BLaER1 treated with 17β-estradiol and CSF1 and Interleukin-3, amounts not matched to agents 10 nM and 100 nM (cell line): ENCODE results near the gene FXYD2.
"Not testable (repeated sequence)": the region's sequence is repeated elsewhere in the genome, so short reads cannot be mapped to it uniquely, and the experiment has no call there.

Experiments
- H3K27ac ChIP-seq, 11 experiments: shearing (Covaris generic); formaldehyde crosslinking; 2 replicates each; pipeline ENCODE4 v1.8.1; 2022
- H3K27me3 ChIP-seq, 11 experiments: shearing (Covaris generic); formaldehyde crosslinking; 2 replicates each; pipeline ENCODE4 v1.8.1; 2022
- H3K36me3 ChIP-seq, 11 experiments: shearing (Covaris generic); formaldehyde crosslinking; 2 replicates each; pipeline ENCODE4 v1.8.1; 2022
- H3K4me1 ChIP-seq, 10 experiments: shearing (Covaris generic); formaldehyde crosslinking; 2 replicates each; pipeline ENCODE4 v1.8.1; 2022
- H3K4me2 ChIP-seq, 11 experiments: shearing (Covaris generic); formaldehyde crosslinking; 2 replicates each; pipeline ENCODE4 v1.8.1; 2022
- H3K4me3 ChIP-seq, 10 experiments: shearing (Covaris generic); formaldehyde crosslinking; 2 replicates each; pipeline ENCODE4 v1.8.1; 2022
- H3K9ac ChIP-seq, 11 experiments: shearing (Covaris generic); formaldehyde crosslinking; 2 replicates each; pipeline ENCODE4 v1.8.1; 2022
- H3K9me3 ChIP-seq, 11 experiments: shearing (Covaris generic); formaldehyde crosslinking; replicated peaks in 1 of 11; 2 replicates each; pipeline ENCODE4 v1.8.1; 2022
- H4K20me1 ChIP-seq, 11 experiments: shearing (Covaris generic); formaldehyde crosslinking; 2 replicates each; pipeline ENCODE4 v1.8.1; 2022
- Cebpa-rat ChIP-seq, 11 experiments: shearing (Covaris generic); IDR thresholded peaks; 2 replicates each; pipeline ENCODE4 v1.8.1; 2022

The FXYD2 gene

DNA sequence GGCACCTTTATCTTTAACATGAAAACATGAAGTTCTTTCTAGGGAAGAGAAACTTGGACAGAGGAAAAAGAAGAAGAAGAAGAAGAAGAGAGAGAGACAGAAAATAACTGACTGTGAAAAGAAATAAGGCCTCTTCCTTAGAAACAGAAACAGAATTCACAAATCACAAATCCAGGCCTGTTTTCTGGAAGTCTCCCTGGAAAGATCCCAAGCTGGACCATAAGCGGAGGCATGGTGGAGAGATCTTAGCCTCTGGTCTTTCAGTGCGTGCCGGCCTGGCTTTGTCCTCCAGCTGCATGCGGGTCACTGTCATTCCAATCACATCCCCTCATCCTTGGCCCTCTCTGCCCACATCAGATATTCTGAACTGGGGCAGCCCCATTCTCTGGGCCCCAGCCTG is 45.1 kb upstream of the FXYD2 start:
- H3K4me3 ChIP-seq: no peak overlapping the region
- no peak for TF ChIP-seq Cebpa-rat (IDR thresholded peaks at IDR 0.05)
- H3K4me2 ChIP-seq: peak overlapping the region in 4 of 11 experiments; percentile 9 to 29 (median 19); a peak in 5 of 22 replicates
- no peak overlapping the region for H3K27ac ChIP-seq
- peaks cover 13 to 28% (median 20%) of the 10 kb centered on the region in 11 experiments for H3K27me3 ChIP-seq
- 0 out of 22 replicates have a peak, but pooled peaks cover 0 to 4% (median 0%) of the 10 kb centered on the region in 11 experiments for H3K9me3 ChIP-seq
- peaks cover 0 to 18% (median 0%) of the 10 kb centered on the region in 11 experiments; a peak in 1 of 22 replicates for H4K20me1 ChIP-seq
- H3K9ac ChIP-seq: no peak overlapping the region
- no peaks in the 10 kb centered on the region for H3K36me3 ChIP-seq
- peaks cover 21 to 36% (median 25%) of the 10 kb centered on the region in 10 experiments; a peak in 19 of 20 replicates for H3K4me1 ChIP-seq

DNA sequence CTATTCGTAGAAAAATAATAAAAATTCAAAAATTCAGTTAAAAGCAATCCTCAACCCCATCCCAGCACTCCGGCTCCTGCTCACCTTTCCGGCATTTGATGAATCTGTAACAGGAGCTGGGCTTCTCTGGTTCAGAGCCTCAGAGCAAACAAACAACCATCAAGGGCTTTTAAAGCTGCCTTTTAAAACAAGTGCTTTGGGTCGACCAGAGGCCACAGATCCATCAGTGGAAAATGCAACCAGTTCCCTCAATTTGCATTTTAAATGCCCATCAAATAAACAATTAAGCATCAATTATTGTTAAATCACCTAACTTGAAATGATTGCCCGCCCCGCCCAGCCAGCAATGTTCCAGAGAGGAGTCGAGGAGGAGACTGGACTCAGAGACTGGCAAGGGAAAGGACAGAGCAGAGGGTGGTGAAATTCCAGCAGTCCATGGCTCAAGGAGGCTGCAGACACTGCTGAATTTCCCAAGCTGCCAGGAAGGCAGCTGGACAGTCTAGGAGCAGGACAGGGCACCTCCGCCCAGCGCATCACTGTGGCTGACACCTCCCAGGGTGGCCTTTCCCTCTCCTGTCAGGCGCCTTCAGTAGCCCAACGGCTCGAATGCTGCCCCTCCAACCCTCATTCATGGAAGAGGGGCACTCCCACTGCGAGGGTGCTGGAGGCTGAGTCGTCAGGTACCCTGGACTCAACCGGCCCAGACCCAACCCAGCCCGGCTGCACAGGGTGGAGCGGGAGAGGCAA is 44.4 kb upstream of the FXYD2 start:
- H3K36me3 ChIP-seq: no peaks in the 10 kb centered on the region
- H3K27me3 ChIP-seq: peaks cover 7 to 22% (median 14%) of the 10 kb centered on the region in 11 experiments
- 0 out of 22 replicates have a peak, but pooled peaks cover 0 to 13% (median 0%) of the 10 kb centered on the region in 11 experiments for H4K20me1 ChIP-seq
- peak overlapping the region in 1 of 11 experiments; percentile 22; a peak in 1 of 22 replicates for H3K4me2 ChIP-seq
- no peak overlapping the region for H3K4me3 ChIP-seq
- no peak overlapping the region for H3K9ac ChIP-seq
- peaks cover 16 to 29% (median 19%) of the 10 kb centered on the region in 10 experiments for H3K4me1 ChIP-seq
- H3K9me3 ChIP-seq: 0 out of 22 replicates have a peak, but pooled peaks cover 0 to 4% (median 0%) of the 10 kb centered on the region in 11 experiments
- H3K27ac ChIP-seq: no peak overlapping the region
- no peak for TF ChIP-seq Cebpa-rat (IDR thresholded peaks at IDR 0.05)

DNA sequence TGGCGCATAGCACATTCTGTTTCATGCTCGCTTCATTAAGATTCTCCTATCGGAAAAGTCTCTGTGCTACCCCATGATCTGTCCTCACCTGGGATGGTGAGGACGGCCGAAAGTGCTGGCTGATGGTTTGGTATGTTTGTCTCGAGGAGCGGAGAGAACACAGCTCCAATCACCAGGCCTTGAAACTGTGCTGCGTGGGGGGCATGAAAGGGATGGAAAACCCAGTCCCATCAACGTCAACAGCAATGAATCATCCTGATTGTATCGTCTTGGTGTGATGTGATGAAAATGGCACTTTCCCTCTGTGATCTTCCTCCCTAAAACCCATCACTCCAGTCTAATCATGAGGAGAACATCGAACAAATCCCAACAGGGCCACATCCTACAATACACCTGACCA is 43.5 kb upstream of the FXYD2 start:
- Histone ChIP-seq H3K9me3 (0 out of 22 replicates have a peak, but pooled peaks cover 0 to 4% (median 0%) of the 10 kb centered on the region in 11 experiments), H3K9ac (no peak overlapping the region), H3K36me3 (no peaks in the 10 kb centered on the region), H3K4me3 (no peak overlapping the region), H3K4me1 (peaks cover 13 to 20% (median 16%) of the 10 kb centered on the region in 10 experiments; a peak in 19 of 20 replicates), H3K4me2 (no peak overlapping the region), H3K27ac (no peak overlapping the region), H4K20me1 (0 out of 22 replicates have a peak, but pooled peaks cover 0 to 7% (median 0%) of the 10 kb centered on the region in 11 experiments), H3K27me3 (peaks cover 0 to 13% (median 6%) of the 10 kb centered on the region in 11 experiments; a peak in 11 of 22 replicates)
- no peak for TF ChIP-seq Cebpa-rat (IDR thresholded peaks at IDR 0.05)

DNA sequence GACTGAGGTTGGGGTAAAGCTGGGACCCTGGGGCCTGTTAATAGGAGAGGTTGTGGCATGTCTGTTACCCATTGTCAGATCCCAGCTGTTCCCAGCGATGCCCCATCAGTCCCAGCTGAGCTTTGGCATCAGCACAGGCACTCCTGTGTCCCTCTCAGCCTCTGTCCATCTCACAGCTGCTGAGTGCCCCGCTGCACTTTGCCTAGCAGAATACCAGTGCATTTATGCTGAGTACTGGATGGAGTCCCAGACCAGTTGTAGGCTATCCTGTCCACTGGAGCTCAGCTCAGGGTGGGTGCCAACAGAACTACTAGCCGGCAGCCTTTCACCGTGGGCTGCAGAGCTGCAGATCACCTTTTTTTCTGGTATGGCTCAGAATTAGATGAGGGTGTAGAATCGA is 42.0 kb upstream of the FXYD2 start:
- no peak overlapping the region for H3K9ac ChIP-seq
- no peaks in the 10 kb centered on the region; a peak in 1 of 22 replicates for H3K27me3 ChIP-seq

DNA sequence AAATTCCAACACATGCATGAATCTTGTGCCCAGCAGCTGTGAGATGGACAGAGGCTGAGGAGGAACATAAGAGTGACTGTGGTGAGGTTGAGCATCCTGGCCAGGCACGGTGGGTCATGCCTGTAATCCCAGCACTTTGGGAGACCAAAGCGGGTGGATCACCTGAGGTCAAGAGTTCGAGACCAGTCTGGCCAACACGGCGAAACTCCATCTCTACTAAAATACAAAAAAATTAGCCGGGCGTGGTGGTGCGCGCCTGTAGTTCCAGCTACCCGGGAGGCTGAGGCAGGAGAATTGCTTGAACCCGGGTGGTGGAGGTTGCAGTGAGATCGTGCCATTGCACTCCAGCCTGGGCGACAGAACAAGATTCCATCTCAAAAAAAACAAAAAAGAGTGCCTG is 41.0 kb upstream of the FXYD2 start:
- H3K4me1 ChIP-seq: peaks cover 24 to 33% (median 27%) of the 10 kb centered on the region in 10 experiments; a peak in 19 of 20 replicates
- not testable (repeated sequence) for H3K36me3 ChIP-seq, H4K20me1 ChIP-seq, H3K9ac ChIP-seq, H3K27ac ChIP-seq, H3K4me3 ChIP-seq, H3K27me3 ChIP-seq, H3K4me2 ChIP-seq, H3K9me3 ChIP-seq

More for the DNA sequence above, 42.0 kb upstream of the FXYD2 start:
- Histone ChIP-seq H3K4me2 (no peak overlapping the region), H3K9me3 (0 out of 22 replicates have a peak, but pooled peaks cover 0 to 4% (median 0%) of the 10 kb centered on the region in 11 experiments), H4K20me1 (no peaks in the 10 kb centered on the region), H3K27ac (no peak overlapping the region), H3K4me1 (peaks cover 19 to 27% (median 22%) of the 10 kb centered on the region in 10 experiments; a peak in 19 of 20 replicates), H3K36me3 (no peaks in the 10 kb centered on the region), H3K4me3 (no peak overlapping the region)
- TF ChIP-seq Cebpa-rat (IDR thresholded peaks at IDR 0.05): no peak

DNA sequence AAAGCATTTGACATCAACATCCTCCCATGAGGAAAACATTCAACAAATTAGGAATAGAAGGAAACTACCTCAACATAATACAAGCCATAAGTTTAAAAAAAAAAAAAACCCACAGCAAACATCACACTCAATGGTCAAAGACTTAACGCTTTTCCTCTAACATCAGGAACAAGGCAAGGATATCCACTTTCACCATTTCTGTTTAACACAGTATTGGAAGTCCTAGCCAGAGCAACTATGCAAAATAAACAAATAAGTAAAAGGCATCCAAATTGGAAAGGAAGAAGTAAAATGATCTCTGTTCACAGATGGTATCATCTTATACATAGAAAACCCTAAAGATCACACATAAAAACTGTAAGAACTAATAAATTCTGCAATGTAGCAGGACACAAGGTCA is 38.8 kb upstream of the FXYD2 start:
- no peaks in the 10 kb centered on the region for H4K20me1 ChIP-seq
- TF ChIP-seq Cebpa-rat (IDR thresholded peaks at IDR 0.05): no peak
- H3K9ac ChIP-seq: no peak overlapping the region
- peak overlapping the region in 8 of 11 experiments; percentile 52 to 82 (median 62); a peak in 15 of 22 replicates for H3K4me2 ChIP-seq
- H3K27ac ChIP-seq: no peak overlapping the region
- no peaks in the 10 kb centered on the region for H3K36me3 ChIP-seq
- H3K4me1 ChIP-seq: peaks cover 12 to 31% (median 25%) of the 10 kb centered on the region in 10 experiments; a peak in 19 of 20 replicates
- no peaks in the 10 kb centered on the region; a peak in 1 of 22 replicates for H3K27me3 ChIP-seq
- H3K4me3 ChIP-seq: no peak overlapping the region
- H3K9me3 ChIP-seq: 0 out of 22 replicates have a peak, but pooled peaks cover 0 to 4% (median 0%) of the 10 kb centered on the region in 11 experiments

DNA sequence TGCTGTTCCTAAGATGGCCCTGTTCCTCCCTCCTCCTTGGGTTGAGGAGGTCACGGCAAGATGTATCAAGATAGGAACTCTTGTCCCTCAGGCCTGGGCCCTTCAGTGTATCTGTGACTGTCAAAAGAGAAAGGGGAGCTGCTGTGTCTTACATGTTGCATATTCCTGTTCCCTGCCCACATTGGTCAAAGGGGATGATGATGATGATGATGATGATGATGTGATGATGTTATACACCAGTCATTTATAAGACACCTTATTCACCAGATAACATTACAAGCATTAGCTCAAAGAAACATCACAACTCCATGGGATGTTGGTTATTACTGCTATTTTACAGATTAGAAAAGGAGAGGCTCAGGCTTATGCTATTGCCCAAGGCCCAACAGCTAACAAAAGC is 38.2 kb upstream of the FXYD2 start:
- Histone ChIP-seq H3K4me2 (peak overlapping the region in 10 of 11 experiments; percentile 11 to 82 (median 58); a peak in 17 of 22 replicates), H3K9me3 (0 out of 22 replicates have a peak, but pooled peaks cover 0 to 4% (median 0%) of the 10 kb centered on the region in 11 experiments), H3K27ac (no peak overlapping the region), H4K20me1 (no peaks in the 10 kb centered on the region), H3K27me3 (no peaks in the 10 kb centered on the region; a peak in 1 of 22 replicates), H3K4me1 (peaks cover 12 to 31% (median 25%) of the 10 kb centered on the region in 10 experiments; a peak in 19 of 20 replicates), H3K4me3 (no peak overlapping the region), H3K36me3 (no peaks in the 10 kb centered on the region), H3K9ac (no peak overlapping the region)
- no peak for TF ChIP-seq Cebpa-rat (IDR thresholded peaks at IDR 0.05)

DNA sequence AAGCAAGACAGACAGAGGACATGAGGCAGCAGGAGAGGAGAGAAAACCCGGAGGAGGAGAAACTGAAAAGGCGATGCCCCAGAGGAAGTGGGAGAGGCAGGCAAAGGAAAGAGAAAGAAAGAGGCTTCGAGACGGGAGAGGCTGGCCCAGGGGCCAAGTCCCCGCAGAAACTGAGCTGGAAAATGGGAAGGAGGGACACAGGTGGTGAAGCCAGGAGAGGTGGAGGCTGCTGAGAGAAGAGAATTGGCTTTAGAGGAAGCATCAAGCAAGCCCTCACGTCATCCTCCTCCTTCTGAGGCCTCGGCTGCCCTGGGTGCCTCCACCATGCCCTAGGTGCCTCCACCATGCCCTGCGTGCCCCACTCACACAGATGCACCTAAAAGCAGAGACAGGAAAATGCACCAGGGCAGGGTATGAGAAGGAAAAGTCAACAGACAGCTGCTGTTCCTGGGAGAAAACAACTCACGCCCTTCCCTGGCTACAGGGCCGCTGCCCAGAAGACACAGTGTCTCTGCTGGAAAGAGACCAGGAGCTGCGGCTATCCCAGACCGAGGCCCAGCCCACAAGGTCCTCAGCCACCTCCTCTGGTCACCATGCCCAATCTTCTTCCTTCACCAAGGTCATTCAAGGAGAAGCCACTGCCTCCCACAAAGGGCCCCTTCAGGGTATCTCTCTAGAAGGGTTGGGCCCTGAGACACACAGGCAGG is 37.6 kb upstream of the FXYD2 start:
- Histone ChIP-seq H3K36me3 (no peaks in the 10 kb centered on the region), H3K27me3 (no peaks in the 10 kb centered on the region; a peak in 1 of 22 replicates), H3K4me1 (peaks cover 17 to 31% (median 25%) of the 10 kb centered on the region in 10 experiments; a peak in 19 of 20 replicates), H3K27ac (no peak overlapping the region), H3K4me3 (no peak overlapping the region), H4K20me1 (no peaks in the 10 kb centered on the region), H3K9me3 (0 out of 22 replicates have a peak, but pooled peaks cover 0 to 4% (median 0%) of the 10 kb centered on the region in 11 experiments), H3K4me2 (peak overlapping the region; percentile 52 to 82 (median 64)), H3K9ac (no peak overlapping the region; a peak in 1 of 22 replicates)
- TF ChIP-seq Cebpa-rat (IDR thresholded peaks at IDR 0.05): no peak
